DMS153 treated with DMSO at 0.1 percent for 48 hours (cell line): ENCODE data around the gene VEGFC.

Experiments
- DNase-seq: peaks from one replicate; lab custom pipeline; 2025; ENCODE audit not compliant: unreplicated experiment; lab: John Stamatoyannopoulos, UW

Gene VEGFC

DNA sequence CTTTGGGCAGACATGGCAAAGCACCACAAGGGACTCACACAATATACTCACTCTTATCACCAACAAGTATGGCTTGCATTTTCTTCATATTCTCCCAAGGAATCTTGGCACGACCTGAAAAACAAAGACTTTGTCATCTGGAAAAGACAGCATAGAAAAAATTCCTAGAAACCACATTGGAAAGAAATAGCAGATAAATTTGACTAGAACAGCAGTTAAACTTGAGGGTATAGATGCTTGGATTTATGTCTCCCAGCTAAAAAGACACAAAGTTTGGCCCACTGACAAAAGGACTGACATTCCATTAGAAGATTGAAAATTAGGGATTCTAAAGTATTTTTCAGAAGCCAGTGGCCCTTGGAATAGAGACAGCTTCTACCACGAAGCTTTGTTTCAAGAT, 6.9 kb upstream of the VEGFC start:
- DNase-seq, result no peak

GRCh38 chr4:176798540-176798939, 5.8 kb upstream of the VEGFC start:
- no peak for DNase-seq

GRCh38 chr4:176795441-176795840, 2.7 kb upstream of the VEGFC start:
- DNase-seq, result no peak

DNA sequence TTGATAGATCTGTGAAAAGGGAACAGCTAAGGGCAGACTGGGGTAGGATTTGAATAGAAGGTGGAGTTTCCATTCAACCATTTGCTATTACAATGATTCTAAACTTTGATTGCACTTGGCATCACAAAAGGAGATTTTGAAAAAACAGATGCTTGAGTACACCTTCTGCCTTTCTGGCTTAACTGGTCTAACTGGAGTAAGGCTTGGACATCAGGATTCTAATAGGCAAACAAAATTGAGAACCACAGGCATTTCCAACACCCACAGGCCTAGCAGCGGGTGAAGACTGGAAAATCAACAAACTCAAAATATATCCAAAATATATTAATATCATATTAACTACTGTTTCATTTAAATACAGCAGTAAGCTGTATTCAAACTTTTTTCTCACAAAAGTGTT, 1.9 kb upstream of the VEGFC start:
- no peak for DNase-seq

- no peak for DNase-seq
Measured at GRCh38 chr4:176794151-176794550, 1.4 kb upstream of the VEGFC start.

DNA sequence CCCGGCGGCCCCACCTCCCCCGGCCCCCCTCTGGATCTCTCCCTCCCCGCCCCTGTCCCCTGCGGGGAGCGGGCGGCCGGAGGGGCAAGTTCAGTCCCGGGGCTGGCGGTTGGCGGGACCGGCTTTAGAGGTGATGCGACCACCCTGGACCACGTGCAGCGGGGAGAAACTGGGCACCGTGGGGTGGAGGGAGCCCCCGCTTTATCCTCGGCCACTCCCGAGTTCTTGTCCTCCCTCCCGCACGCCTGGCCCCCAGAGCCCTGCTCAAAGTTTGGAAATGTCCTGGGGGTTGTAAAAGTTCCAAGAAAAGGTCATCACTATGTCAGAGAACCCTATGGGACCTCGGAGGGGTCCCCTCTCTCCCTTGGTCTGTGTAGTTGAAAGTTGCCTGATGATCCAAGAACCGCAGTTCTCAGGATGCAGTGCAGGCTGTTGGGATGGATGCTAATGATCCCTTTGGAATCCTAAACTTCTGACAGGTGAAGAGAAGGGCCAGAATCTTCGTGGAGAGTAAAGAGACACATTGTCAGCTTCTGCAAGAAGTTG, 411 bp upstream of the VEGFC start:
- DNase-seq, result no peak

DNA sequence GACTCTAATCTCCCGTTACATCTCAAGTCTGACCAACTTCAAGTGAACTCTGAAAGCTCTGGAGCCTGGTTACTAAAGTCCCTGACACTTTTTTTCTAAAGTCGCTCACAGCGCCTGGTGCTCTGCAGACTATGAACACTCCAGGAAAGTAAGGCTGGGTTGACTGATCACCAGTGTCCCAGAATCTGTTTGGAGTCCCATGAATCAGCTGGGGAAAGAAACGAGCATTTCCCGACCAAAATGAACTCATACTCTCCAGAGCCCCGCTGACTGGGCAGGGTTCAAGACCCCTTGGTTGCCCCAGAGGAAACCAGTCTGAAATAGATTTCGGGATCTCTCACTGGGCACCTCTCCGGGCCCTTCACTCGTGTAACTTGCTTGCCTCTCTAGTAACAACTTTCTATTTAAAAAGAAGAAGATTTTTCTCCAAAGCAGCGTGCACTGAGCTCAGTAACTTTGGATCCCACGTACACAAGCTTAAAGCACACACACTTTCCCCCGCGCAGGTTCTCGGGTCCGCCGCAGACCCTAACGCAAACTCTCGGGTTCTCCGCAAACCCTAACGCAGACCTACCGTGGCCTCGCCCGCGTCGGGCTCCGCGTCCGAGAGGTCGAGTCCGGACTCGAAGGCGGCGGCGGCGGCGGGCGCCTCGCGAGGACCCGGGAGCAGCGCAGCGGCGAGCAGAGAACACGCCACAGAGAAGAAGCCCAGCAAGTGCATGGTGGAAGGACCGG, 964 bp downstream of the VEGFC start:
- no peak for DNase-seq

GRCh38 chr4:176790398-176790797, 2.3 kb downstream of the VEGFC start:
- DNase-seq, result no peak

GRCh38 chr4:176789955-176790354, 2.8 kb downstream of the VEGFC start:
- peak; percentile 15 for DNase-seq

DNA sequence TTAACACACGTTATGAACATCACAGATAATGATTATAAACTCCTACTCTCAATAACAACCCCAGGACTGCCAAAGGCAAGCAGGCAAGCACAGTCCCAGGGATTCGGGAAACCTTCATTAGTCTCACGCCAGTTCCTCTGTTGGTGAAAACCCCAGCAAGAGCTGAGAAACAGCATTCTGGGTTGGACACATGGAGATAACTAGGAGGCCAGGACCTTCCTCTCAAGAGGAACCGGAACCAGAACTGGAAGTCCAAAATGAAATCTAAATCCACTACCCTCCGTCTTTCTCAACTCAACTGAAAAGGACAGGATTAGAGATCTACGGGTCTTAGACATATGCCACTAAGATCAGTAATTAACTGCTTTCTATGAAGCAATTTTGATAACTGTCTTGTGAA, 3.8 kb downstream of the VEGFC start:
- DNase-seq, result no peak

DNA sequence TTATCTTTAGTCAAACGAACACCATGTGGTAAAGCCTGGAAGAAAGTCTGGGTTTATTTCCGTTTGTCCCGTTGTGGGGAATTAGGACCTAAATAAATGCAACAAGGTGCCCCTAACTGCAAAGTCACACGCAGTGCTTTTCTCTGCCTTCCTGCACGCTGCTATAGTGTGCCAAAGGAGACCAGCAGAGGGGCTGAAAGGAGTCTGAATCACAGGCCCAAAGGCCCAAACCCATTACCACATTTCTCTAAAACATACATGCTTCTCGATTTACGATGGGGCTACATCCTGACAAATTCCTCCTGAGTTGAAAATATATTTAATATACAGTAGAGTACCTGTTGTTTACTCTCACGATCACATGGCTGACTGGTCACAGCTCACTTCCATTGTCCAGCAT, 4.5 kb downstream of the VEGFC start:
- no peak for DNase-seq

- DNase-seq, result no peak
Measured at GRCh38 chr4:176784816-176785215, 7.9 kb downstream of the VEGFC start.

DNA sequence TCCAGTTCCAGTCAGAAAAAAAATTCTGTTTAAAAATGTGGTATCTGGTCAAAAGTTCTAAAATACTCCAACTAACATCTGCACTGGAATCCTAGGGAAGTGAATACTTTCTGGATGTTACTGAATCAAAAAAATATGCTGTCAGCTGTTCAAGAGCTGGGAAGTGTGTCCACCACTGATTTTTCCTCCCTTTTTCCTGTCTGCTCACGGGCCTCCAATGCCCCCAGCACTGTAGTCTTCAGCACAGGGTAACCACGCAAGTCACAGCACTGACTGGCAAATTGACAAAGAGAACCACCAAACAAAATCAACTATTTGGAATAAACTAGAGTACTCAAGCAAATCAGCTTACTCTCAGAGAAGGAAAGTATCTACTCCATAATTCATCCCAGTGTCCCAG, 9.9 kb downstream of the VEGFC start:
- DNase-seq, result no peak

DNA sequence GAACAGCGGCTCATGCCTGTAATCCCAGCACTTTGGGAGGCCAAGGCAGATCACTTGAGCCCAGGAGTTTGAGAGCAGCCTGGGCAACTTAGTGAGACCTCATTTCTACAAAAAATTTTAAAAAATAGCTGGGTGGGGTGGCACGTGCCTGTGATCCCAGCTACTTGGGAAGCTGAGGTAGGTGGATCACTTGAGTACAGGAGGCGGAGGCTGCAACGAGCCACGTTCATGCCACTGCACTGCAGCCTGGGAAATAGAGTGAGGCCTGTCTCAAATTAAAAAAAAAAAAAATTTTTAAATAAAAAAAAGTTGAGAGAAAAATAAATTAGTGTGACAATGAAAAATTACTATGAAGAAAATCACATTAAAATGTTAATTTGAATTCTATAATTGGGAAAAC, 10.5 kb downstream of the VEGFC start:
- DNase-seq, result no peak

DNA sequence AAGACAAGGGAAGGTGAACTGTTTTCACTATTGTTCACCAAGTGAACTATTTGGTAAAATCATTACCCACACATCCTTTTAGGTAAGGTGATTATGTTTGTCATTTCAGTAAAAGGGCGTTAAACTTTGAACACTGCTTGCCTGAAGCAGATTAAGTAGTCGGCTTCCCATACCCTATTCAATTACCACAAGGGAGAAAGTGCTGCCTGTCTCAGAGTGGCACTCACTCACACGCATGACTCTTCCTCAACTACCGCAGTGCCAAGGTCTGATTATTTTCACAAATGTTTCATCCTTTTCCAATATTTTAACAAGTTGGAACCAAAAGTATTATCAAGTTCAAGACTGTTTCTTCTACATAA, 11.0 kb downstream of the VEGFC start:
- DNase-seq, result no peak

DNA sequence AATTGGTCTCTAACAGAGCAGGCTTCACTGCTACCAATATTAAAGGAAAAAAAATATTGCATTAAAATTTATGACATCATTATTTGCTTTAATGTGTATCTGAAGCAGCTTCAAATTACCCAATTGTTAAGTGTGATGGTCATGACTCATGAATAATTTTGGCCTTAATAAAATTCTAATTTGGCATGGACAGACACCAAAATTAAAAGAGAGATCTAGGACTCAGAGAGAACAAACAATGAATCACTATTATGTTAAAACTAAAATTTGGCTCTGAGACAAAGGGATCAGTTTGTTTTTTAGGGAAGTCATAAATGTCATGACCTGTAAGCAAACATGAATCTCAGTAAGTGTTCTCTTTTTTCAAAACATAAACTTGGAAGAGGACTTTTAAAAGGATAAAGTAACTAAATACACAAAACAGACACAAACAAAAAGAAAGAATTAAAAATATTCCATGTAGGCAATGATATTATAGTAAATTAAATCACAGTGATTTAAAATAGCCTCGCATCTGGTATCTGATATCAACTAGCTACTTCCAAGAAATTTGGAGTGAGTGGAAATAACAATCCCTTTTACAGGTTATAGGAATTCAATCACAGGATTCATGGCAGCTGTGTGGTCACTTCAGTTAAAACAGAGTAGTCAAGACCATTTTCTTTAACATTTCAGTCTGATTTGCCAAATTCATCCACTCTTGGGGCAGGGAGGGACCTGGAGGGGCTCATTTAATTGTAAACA, 11.6 kb downstream of the VEGFC start:
- DNase-seq, result no peak

DNA sequence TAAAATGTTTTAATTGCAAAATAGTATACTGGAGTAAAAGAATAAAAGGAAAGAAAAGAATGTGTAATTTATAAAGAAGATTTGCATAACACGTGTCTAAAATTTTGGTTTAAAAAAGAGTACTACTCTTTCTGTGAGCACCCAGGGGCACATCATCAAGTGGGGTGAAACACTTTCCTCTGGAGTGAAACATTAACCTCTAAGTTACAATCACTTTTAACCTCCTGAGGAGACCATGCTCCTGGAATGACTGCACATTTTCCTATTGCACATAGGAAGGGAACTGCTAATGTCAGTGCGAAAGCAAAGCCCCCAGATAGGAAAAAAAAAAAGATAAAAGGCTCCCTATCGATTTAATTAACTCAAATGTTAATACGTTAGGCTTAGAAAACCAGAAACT, 13.3 kb downstream of the VEGFC start:
- no peak for DNase-seq

GRCh38 chr4:176778491-176778890, 14.2 kb downstream of the VEGFC start:
- no peak for DNase-seq

GRCh38 chr4:176778063-176778462, 14.7 kb downstream of the VEGFC start:
- DNase-seq, result no peak

DNA sequence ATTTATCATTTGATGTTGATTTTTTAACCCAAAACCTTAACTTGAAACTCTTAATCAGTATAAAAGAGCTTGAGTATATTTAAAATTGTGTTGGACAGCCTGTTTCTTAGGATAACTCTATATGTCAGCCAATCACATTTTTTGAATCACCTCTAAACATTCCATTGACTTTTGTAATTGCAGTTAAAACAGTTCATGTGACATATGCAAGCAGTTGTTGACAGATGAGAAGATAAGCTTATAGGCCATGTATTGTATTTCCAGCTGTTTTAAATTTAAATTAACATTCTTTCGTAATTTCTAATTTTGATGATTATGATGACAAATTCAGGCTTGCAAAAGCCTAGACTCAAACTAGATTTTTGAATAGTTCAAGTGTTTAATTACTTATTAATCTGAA, 17.4 kb downstream of the VEGFC start:
- no peak for DNase-seq

- DNase-seq, result no peak
Measured at GRCh38 chr4:176774852-176775251, 17.9 kb downstream of the VEGFC start.

DNA sequence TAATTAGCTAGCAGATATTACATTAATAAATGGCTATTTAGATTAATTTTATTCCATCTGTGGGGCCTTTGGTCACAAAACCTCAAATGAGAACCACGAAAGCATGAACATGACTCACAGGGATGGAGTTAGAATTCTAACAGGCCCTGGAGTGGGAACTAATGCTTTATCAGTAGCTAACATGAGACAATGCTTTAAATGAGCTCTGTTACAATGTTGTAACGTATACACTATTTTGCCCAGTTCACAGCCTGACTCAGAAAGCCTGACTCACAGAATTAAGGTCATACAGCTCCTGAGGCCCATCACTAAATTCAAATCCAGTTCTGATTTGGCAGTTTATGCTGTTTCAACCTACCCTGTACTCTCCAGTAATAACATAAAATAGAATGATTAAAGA, 23.2 kb downstream of the VEGFC start:
- no peak for DNase-seq

- no peak for DNase-seq
Measured at GRCh38 chr4:176767183-176767582, 25.5 kb downstream of the VEGFC start.
